B cell (primary cell): ENCODE data around the gene SMIM30. TPM values are rescaled to one million over a fixed set of nuclear protein-coding genes. Genes with fewer than 3 reads are reported as not detected.

Experiments
- ATAC-seq: fragments of 200-7000 bp; cut with Tn5 transposase; one replicate; pipeline ENCODE4 v1.10.0; 2021; ENCODE audit warnings: low read depth, mild to moderate bottlenecking, moderate number of reproducible peaks, moderate library complexity
- CTCF ChIA-PET: fragments of 350-600 bp; sonication (Branson Sonifier 250); formaldehyde crosslinking; loops from one replicate; lab custom pipeline; 2021; ENCODE audit warnings: antibody characterized with exemption, inconsistent platforms; lab: Charles Lee
- POLR2A ChIA-PET: fragments of 350-600 bp; sonication (Branson Sonifier 250); formaldehyde crosslinking; loops from one replicate; lab custom pipeline; 2021; ENCODE audit warnings: antibody characterized with exemption; lab: Charles Lee
- DNase-seq: peaks from one replicate; pipeline ENCODE4 v3.0.0; 2013
- H2AFZ ChIP-seq: 2 replicates; pipeline ENCODE4 v1.6.1; 2012; ENCODE audit warnings: mild to moderate bottlenecking, low read depth, low read length; ENCODE audit not compliant: insufficient read depth, poor library complexity, severe bottlenecking
- H3K27ac ChIP-seq, 2 donors: 1 replicate in 1 of 2; 2 replicates in 1 of 2; pipeline ENCODE4 v1.5.1; 2012 to 2013; ENCODE audit warnings: low read length in 2 of 2, mild to moderate bottlenecking in 2 of 2, moderate library complexity in 1 of 2
- H3K27me3 ChIP-seq, 4 experiments: fragments of 200-600 bp in 1 of 4; sonication (generic) in 1 of 4; replicated peaks in 1 of 4; 1 replicate in 2 of 4; 2 replicates in 2 of 4; pipeline versions ENCODE4 v1.6.1 to v1.7.0; 2013 to 2016; ENCODE audit warnings: low read length in 3 of 4, mild to moderate bottlenecking in 2 of 4, mixed read lengths in 1 of 4, moderate library complexity in 1 of 4; ENCODE audit not compliant: insufficient read depth in 4 of 4, control insufficient read depth in 3 of 4; ENCODE audit errors: control extremely low read depth in 1 of 4
- H3K36me3 ChIP-seq, 2 experiments: replicated peaks in 1 of 2; 1 replicate in 1 of 2; 2 replicates in 1 of 2; pipeline versions ENCODE4 v1.6.1 to v1.7.1; 2013; ENCODE audit warnings: low read length in 1 of 2; ENCODE audit not compliant: insufficient read depth in 2 of 2, control insufficient read depth in 1 of 2; ENCODE audit errors: control extremely low read depth in 1 of 2, extremely low read depth in 1 of 2
- H3K4me1 ChIP-seq, 2 donors: fragments of 200-600 bp in 1 of 2; sonication (generic) in 1 of 2; 1 replicate in 1 of 2; 2 replicates in 1 of 2; pipeline versions ENCODE4 v1.5.1 to v1.6.1; 2013 to 2017; ENCODE audit warnings: low read length in 2 of 2; ENCODE audit not compliant: control insufficient read depth in 2 of 2, insufficient read depth in 2 of 2
- H3K4me2 ChIP-seq: replicated peaks from 2 replicates; pipeline ENCODE3; 2012; ENCODE audit warnings: mild to moderate bottlenecking, low read depth, low read length; ENCODE audit not compliant: poor library complexity, severe bottlenecking
- H3K4me3 ChIP-seq, 5 experiments: fragments of 200-600 bp in 1 of 5; sonication (generic) in 1 of 5; 1 replicate in 3 of 5; 2 replicates in 2 of 5; pipeline versions ENCODE4 v1.5.1 to v1.7.0; 2011 to 2016; ENCODE audit warnings: low read length in 4 of 5, mild to moderate bottlenecking in 4 of 5, low read depth in 2 of 5, control low read depth in 1 of 5, moderate library complexity in 1 of 5; ENCODE audit not compliant: insufficient read depth in 1 of 5; ENCODE audit errors: control extremely low read depth in 1 of 5, extremely low read depth in 1 of 5
- H3K79me2 ChIP-seq: fragments of 200-600 bp; sonication (generic); one replicate; pipeline ENCODE4 v1.6.0; 2016; ENCODE audit warnings: low read length; ENCODE audit not compliant: control insufficient read depth, insufficient read depth
- H3K9ac ChIP-seq: fragments of 200-600 bp; sonication (generic); 2 replicates; pipeline ENCODE4 v1.6.1; 2017; ENCODE audit warnings: mild to moderate bottlenecking, low read length, moderate library complexity
- H3K9me3 ChIP-seq, 3 donors: one replicate each; pipeline versions ENCODE4 v1.6.1 to v1.7.1; 2013; ENCODE audit warnings: low read length in 2 of 3; ENCODE audit not compliant: control insufficient read depth in 2 of 3, insufficient read depth in 1 of 3; ENCODE audit errors: control extremely low read depth in 1 of 3
- H4K20me1 ChIP-seq: 2 replicates; pipeline ENCODE4 v1.6.0; 2012; ENCODE audit warnings: mild to moderate bottlenecking, low read length; ENCODE audit not compliant: insufficient read depth, control insufficient read depth, poor library complexity, severe bottlenecking
- H3K27ac Mint-ChIP-seq: one replicate; pipeline ENCODE4 v1.8.0; 2021; ENCODE audit warnings: mixed read lengths
- H3K27me3 Mint-ChIP-seq: one replicate; pipeline ENCODE4 v1.8.0; 2021; ENCODE audit warnings: mixed read lengths
- H3K4me1 Mint-ChIP-seq: one replicate; pipeline ENCODE4 v1.8.0; 2021; ENCODE audit warnings: mixed read lengths
- H3K4me3 Mint-ChIP-seq: one replicate; pipeline ENCODE4 v1.8.0; 2021; ENCODE audit warnings: mixed read lengths
- H3K9me3 Mint-ChIP-seq: one replicate; pipeline ENCODE4 v1.8.0; 2022; ENCODE audit warnings: mixed read lengths; ENCODE audit not compliant: insufficient read depth
- EZH2 ChIP-seq: IDR thresholded peaks from 2 replicates; pipeline ENCODE4 v1.6.1; 2012; ENCODE audit warnings: borderline replicate concordance, low read depth, mild to moderate bottlenecking, moderate library complexity, low read length; ENCODE audit not compliant: insufficient read depth, poor library complexity, severe bottlenecking
- WGBS: methylation state at CpG from one replicate; pipeline ENCODE4 v1.1.5; 2013; ENCODE audit warnings: missing lambda C conversion rate; ENCODE audit not compliant: insufficient coverage; 5-methylcytosine and 5-hydroxymethylcytosine counted together
- intact Hi-C: fragments of 100-400 bp; cut with micrococcal nuclease; formaldehyde crosslinking; loops from one replicate; pipeline ENCODE4 v1.10.0; 2022
- polyA plus RNA-seq: library from polyadenylated mRNA; depleted of rRNA; stranded (reverse); fragments of >200 nt; gene quantifications from 2 replicates; pipeline ENCODE4 v1.2.3, GENCODE V29; 2012
- total RNA-seq, 2 donors: library from RNA; stranded (reverse); fragments of 120-200 nt in 1 of 2; gene quantifications; 1 replicate in 1 of 2; 2 replicates in 1 of 2; pipeline versions ENCODE4 v1.2.3 to v1.2.4, GENCODE V29; 2013 to 2022
- TF ChIP-seq, protein P1 (sequence below): fragments of 200-600 bp; IDR thresholded peaks from one replicate; pipeline ENCODE4 v1.8.0; 2022; ENCODE audit warnings: antibody characterized with exemption, mild to moderate bottlenecking

SMIM30 gene
- total and polyA plus RNA-seq, 2 donors (not counting 1 experiment from before 2014, with no cell fraction given), result 7.2 to 24.4 TPM

DNA sequence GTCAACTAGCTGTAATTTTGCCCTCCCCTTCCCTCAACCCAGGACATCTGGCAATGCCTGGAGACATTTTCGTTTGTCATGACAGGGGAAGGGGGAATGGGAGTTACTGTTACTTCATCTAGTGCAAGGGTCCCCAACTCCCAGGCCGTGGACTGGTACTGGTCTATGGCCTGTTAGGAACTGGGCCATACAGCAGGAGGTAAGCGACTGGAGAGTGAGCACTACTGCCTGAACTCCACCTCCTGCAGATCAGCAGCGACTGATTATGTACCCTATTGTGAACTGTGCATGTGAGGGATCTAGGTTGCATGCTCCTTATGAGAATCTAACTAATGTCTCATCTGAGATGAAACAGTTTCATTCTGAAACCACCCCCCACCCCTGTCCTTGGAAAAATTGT is 22.6 kb upstream of the SMIM30 start:
- Mint-ChIP-seq H3K27me3 (no peaks in the 10 kb centered on the region), H3K4me3 (no peak overlapping the region), H3K27ac (no peak overlapping the region), H3K9me3 (no peaks in the 10 kb centered on the region), H3K4me1 (peaks cover 15% of the 10 kb centered on the region)
- Histone ChIP-seq H3K4me3 (no peak overlapping the region), H3K36me3 (no peaks in the 10 kb centered on the region), H3K4me2 (no peak overlapping the region), H3K9me3 (no peaks in the 10 kb centered on the region), H3K27ac (no peak overlapping the region), H3K4me1 (peaks cover 10 to 12% of the 10 kb centered on the region in 2 donors), H3K9ac (no peak overlapping the region), H3K79me2 (no peaks in the 10 kb centered on the region), H3K27me3 (no peaks in the 10 kb centered on the region), H2AFZ (no peak overlapping the region), H4K20me1 (no peaks in the 10 kb centered on the region)
- 100% methylated on average over 1 of the region's 4 CpGs for WGBS
- CTCF ChIA-PET, result no interaction called here
- intact Hi-C loops, result no loop called here
- DNase-seq (no peak), ATAC-seq (no peak)
- no peak for TF ChIP-seq EZH2
- TF ChIP-seq, protein P1, sequence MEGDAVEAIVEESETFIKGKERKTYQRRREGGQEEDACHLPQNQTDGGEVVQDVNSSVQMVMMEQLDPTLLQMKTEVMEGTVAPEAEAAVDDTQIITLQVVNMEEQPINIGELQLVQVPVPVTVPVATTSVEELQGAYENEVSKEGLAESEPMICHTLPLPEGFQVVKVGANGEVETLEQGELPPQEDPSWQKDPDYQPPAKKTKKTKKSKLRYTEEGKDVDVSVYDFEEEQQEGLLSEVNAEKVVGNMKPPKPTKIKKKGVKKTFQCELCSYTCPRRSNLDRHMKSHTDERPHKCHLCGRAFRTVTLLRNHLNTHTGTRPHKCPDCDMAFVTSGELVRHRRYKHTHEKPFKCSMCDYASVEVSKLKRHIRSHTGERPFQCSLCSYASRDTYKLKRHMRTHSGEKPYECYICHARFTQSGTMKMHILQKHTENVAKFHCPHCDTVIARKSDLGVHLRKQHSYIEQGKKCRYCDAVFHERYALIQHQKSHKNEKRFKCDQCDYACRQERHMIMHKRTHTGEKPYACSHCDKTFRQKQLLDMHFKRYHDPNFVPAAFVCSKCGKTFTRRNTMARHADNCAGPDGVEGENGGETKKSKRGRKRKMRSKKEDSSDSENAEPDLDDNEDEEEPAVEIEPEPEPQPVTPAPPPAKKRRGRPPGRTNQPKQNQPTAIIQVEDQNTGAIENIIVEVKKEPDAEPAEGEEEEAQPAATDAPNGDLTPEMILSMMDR, result no peak
- POLR2A ChIA-PET, result no interaction called here

DNA sequence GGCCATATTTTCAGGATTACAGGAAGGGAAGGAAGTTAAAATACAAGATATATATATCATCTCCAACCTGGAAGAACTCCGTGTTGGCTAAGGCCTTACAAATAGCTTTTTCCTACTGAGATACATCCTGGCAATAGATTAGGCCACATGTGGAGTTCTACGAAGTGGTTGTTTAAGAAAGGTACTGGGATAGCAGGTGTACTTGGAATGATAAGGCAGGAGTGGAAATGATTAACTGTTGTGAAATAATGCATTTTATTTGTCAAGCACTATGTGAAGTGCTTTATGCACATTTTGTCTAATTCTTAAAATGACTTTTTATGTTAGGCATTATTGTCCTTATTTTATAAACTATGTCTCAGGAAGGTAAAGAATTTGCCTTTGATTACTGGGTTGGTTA is 18.9 kb upstream of the SMIM30 start:
- WGBS, result 83% methylated on average over 1 of the region's 2 CpGs
- Mint-ChIP-seq H3K4me3 (no peak overlapping the region), H3K27me3 (peaks cover 17% of the 10 kb centered on the region), H3K9me3 (no peaks in the 10 kb centered on the region), H3K4me1 (peaks cover under 1% of the 10 kb centered on the region), H3K27ac (no peak overlapping the region)
- Histone ChIP-seq H3K4me1 (peaks cover under 1 to 1% of the 10 kb centered on the region in 2 donors), H2AFZ (no peak overlapping the region), H3K4me2 (no peak overlapping the region), H3K36me3 (no peaks in the 10 kb centered on the region), H3K79me2 (no peaks in the 10 kb centered on the region), H3K9ac (no peak overlapping the region), H3K9me3 (no peaks in the 10 kb centered on the region), H3K27ac (no peak overlapping the region), H3K4me3 (no peak overlapping the region), H4K20me1 (no peaks in the 10 kb centered on the region), H3K27me3 (peaks cover 0 to 8% (median 2%) of the 10 kb centered on the region in 4 experiments)
- ChIA-PET CTCF (no interaction called here), POLR2A (no interaction called here)
- DNase-seq (no peak), ATAC-seq (no peak)
- TF ChIP-seq EZH2, result no peak
- TF ChIP-seq, protein P1, result no peak
- intact Hi-C loops, result no loop called here
